Endothelial cell (in vitro differentiated cells): Measurements from ENCODE around the gene MAPKAPK3. TPM values are rescaled to one million over a fixed set of nuclear protein-coding genes. Genes with fewer than 3 reads are reported as not detected.
A peak's percentile ranks its signal among the peaks of the same experiment; 100 is the strongest.

Experiments
- DNase-seq: peaks from one replicate; pipeline ENCODE4 v3.0.0; 2021; ENCODE audit warnings: low spot score
- H3K27ac Mint-ChIP-seq: one replicate; pipeline ENCODE4 v1.8.0; 2021; ENCODE audit warnings: mixed read lengths, inconsistent platforms; ENCODE audit not compliant: unreplicated experiment
- H3K27me3 Mint-ChIP-seq: one replicate; pipeline ENCODE4 v1.8.0; 2021; ENCODE audit warnings: mild to moderate bottlenecking, moderate library complexity, mixed read lengths, inconsistent platforms; ENCODE audit not compliant: unreplicated experiment
- H3K36me3 Mint-ChIP-seq: one replicate; pipeline ENCODE4 v1.8.0; 2021; ENCODE audit warnings: mild to moderate bottlenecking, low read depth, mixed read lengths, inconsistent platforms; ENCODE audit not compliant: unreplicated experiment
- H3K4me1 Mint-ChIP-seq: one replicate; pipeline ENCODE4 v1.8.0; 2021; ENCODE audit warnings: mild to moderate bottlenecking, mixed read lengths, inconsistent platforms; ENCODE audit not compliant: unreplicated experiment
- H3K4me3 Mint-ChIP-seq: one replicate; pipeline ENCODE4 v1.8.0; 2021; ENCODE audit warnings: mild to moderate bottlenecking, mixed read lengths, inconsistent platforms; ENCODE audit not compliant: unreplicated experiment
- H3K9me3 Mint-ChIP-seq: one replicate; pipeline ENCODE4 v1.8.0; 2021; ENCODE audit warnings: mixed read lengths, inconsistent platforms; ENCODE audit not compliant: unreplicated experiment
- total RNA-seq: library from RNA; stranded (reverse); fragmentation: NEBNext Ultra II Directional; extraction: Animal tissue kit (Norgen Biotek cat#: 25700); gene quantifications from one replicate; pipeline ENCODE4 v1.2.1, GENCODE V29; 2021; ENCODE audit not compliant: unreplicated experiment
- TF ChIP-seq, protein P1 (sequence below): fragments of 200-600 bp; sonication (generic); IDR thresholded peaks from one replicate; pipeline ENCODE4 v1.5.0; 2021; ENCODE audit warnings: antibody characterized with exemption; ENCODE audit not compliant: unreplicated experiment

MAPKAPK3 gene
- total RNA-seq, 1 donor from 2014 or later, result 6.4 TPM

DNA sequence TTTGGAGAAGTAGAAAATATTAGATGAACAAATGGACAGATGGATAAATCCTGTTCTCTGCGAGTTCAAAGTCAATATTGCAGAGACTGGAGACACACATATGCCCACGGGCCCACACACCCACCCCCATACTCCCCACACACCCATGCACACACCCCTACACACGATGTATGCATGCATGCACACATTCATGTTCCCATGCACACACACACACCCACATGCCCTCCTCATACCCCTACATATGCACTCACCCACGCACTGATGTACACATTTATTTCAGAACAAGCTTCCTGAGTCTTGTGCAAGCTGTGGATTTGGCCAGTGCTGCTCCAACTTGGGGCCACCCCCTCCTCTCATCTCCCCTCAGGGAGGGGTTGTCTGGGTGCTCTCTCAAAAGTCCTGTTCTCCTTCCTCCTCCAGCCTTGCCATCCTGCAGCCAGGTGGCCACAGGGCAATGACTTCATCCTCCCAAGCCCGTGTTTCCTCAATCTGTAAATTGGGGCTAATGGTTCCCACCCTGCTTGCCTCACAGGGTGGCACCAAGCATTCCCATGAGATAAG lies 16.4 kb downstream of the MAPKAPK3 start:
- Mint-ChIP-seq H3K27me3 (peaks cover 5% of the 10 kb centered on the region), H3K27ac (peak overlapping the region; percentile 37), H3K9me3 (no peaks in the 10 kb centered on the region), H3K4me1 (peaks cover 11% of the 10 kb centered on the region), H3K36me3 (no peaks in the 10 kb centered on the region), H3K4me3 (no peak overlapping the region)
- TF ChIP-seq, protein P1, sequence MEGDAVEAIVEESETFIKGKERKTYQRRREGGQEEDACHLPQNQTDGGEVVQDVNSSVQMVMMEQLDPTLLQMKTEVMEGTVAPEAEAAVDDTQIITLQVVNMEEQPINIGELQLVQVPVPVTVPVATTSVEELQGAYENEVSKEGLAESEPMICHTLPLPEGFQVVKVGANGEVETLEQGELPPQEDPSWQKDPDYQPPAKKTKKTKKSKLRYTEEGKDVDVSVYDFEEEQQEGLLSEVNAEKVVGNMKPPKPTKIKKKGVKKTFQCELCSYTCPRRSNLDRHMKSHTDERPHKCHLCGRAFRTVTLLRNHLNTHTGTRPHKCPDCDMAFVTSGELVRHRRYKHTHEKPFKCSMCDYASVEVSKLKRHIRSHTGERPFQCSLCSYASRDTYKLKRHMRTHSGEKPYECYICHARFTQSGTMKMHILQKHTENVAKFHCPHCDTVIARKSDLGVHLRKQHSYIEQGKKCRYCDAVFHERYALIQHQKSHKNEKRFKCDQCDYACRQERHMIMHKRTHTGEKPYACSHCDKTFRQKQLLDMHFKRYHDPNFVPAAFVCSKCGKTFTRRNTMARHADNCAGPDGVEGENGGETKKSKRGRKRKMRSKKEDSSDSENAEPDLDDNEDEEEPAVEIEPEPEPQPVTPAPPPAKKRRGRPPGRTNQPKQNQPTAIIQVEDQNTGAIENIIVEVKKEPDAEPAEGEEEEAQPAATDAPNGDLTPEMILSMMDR, result no peak
- no peak for DNase-seq

DNA sequence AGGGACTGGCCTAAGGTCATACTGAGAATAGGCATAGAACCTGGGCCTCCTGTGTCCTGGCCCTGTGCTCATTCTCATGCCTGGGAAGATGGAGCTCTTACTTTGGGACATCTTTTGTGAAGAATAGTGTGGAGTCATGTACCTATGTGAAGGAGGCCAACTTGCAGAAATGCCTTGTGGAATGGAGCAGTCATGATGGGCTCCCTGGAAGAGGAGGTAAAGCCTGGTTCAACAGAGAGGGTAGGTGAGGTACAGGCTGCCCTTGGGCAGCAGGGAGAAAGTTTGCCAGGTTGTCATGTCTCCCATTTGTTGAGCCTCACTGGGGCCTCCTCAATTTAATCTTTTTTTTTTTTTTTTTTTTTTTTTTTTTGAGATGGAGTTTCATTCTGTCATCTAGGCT lies 18.1 kb downstream of the MAPKAPK3 start:
- TF ChIP-seq, protein P1, result no peak
- Mint-ChIP-seq H3K27me3 (peaks cover 5% of the 10 kb centered on the region), H3K4me1 (peaks cover 11% of the 10 kb centered on the region)

GRCh38 chr3:50637011-50637410 lies 20.1 kb downstream of the MAPKAPK3 start:
- peaks cover 11% of the 10 kb centered on the region for H3K4me1 Mint-ChIP-seq
- peaks cover 8% of the 10 kb centered on the region for H3K27me3 Mint-ChIP-seq
- TF ChIP-seq, protein P1, result no peak
- H3K36me3 Mint-ChIP-seq, result no peaks in the 10 kb centered on the region
- no peak for DNase-seq
- H3K27ac Mint-ChIP-seq, result no peak overlapping the region
- no peaks in the 10 kb centered on the region for H3K9me3 Mint-ChIP-seq
- H3K4me3 Mint-ChIP-seq, result no peak overlapping the region

More for the DNA sequence above, 18.1 kb downstream of the MAPKAPK3 start:
- no peak overlapping the region for H3K27ac Mint-ChIP-seq
- no peak for DNase-seq
- H3K4me3 Mint-ChIP-seq, result no peak overlapping the region
- no peaks in the 10 kb centered on the region for H3K9me3 Mint-ChIP-seq
- H3K36me3 Mint-ChIP-seq, result no peaks in the 10 kb centered on the region

DNA sequence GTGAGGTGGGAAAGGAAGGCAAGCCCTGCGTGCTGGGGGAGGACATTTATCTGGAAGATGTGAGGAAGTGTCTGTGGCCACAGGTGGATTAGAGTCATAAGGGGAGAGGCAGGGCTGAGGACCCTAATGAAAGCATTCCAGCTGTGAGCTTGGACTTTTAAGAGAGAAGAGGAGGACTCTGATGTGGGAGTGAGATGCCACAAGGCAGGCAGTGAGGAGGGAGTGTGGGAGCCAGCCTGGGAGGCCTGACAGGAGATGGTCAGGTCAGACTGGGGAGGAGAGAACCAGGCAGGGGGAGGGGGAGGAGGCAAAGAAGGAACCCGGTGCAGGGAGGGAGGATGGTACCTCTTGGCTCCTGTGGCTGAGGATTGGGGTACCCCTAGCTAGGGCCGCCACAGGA lies 21.0 kb downstream of the MAPKAPK3 start:
- H3K4me1 Mint-ChIP-seq, result peaks cover 11% of the 10 kb centered on the region
- TF ChIP-seq, protein P1, result no peak
- no peaks in the 10 kb centered on the region for H3K36me3 Mint-ChIP-seq
- DNase-seq, result no peak
- peak overlapping the region; percentile 20 for H3K27ac Mint-ChIP-seq
- no peaks in the 10 kb centered on the region for H3K9me3 Mint-ChIP-seq
- no peak overlapping the region for H3K4me3 Mint-ChIP-seq
- H3K27me3 Mint-ChIP-seq, result peaks cover 10% of the 10 kb centered on the region

- Mint-ChIP-seq H3K4me1 (peaks cover 11% of the 10 kb centered on the region), H3K27me3 (peaks cover 10% of the 10 kb centered on the region), H3K27ac (no peak overlapping the region), H3K36me3 (no peaks in the 10 kb centered on the region), H3K9me3 (no peaks in the 10 kb centered on the region), H3K4me3 (no peak overlapping the region)
- no peak for DNase-seq
- TF ChIP-seq, protein P1, result no peak
Measured at GRCh38 chr3:50639055-50639494, 22.1 kb downstream of the MAPKAPK3 start.
